Esophagus squamous epithelium (tissue), 5 donors: ENCODE results near the gene IL1RAPL1. TPM values are rescaled to one million over a fixed set of nuclear protein-coding genes. Genes with fewer than 3 reads are reported as not detected.

ENCODE experiments used
- DNase-seq: peaks from one replicate; lab custom pipeline; 2025; lab: John Stamatoyannopoulos, UW
- H3K27ac ChIP-seq, 4 donors: fragments of 200-600 bp; sonication (generic); one replicate each; pipeline ENCODE4 v1.5.1; 2016 to 2019; ENCODE audit warnings: mild to moderate bottlenecking in 1 of 4
- H3K27me3 ChIP-seq, 4 donors: fragments of 200-600 bp; sonication (generic); 1 replicate in 3 of 4; 2 replicates in 1 of 4; pipeline versions ENCODE4 v1.5.1 to v1.6.0; 2017 to 2021; ENCODE audit warnings: antibody characterized with exemption in 1 of 4
- H3K36me3 ChIP-seq, 3 donors: fragments of 200-600 bp; sonication (generic); one replicate each; pipeline ENCODE4 v1.5.1; 2016 to 2019
- H3K4me1 ChIP-seq, 3 donors: fragments of 200-600 bp; sonication (generic); one replicate each; pipeline ENCODE4 v1.5.1; 2017 to 2019
- H3K4me3 ChIP-seq, 4 donors: fragments of 200-600 bp; sonication (generic); 1 replicate in 3 of 4; 2 replicates in 1 of 4; pipeline ENCODE4 v1.5.1; 2016 to 2019; ENCODE audit warnings: mild to moderate bottlenecking in 2 of 4, moderate library complexity in 1 of 4
- H3K9me3 ChIP-seq, 3 donors: fragments of 200-600 bp; sonication (generic); one replicate each; pipeline ENCODE4 v1.5.1; 2016 to 2019
- POLR2A ChIP-seq, 4 donors: fragments of 450-650 bp; IDR thresholded peaks; one replicate each; pipeline ENCODE4 v1.6.1; 2017; ENCODE audit warnings: antibody characterized with exemption in 4 of 4, mild to moderate bottlenecking in 4 of 4, moderate library complexity in 3 of 4
- WGBS, 2 donors: methylation state at CpG; one replicate each; pipeline ENCODE4 v1.1.5; 2018; 5-methylcytosine and 5-hydroxymethylcytosine counted together
- intact Hi-C: fragments of 100-400 bp; cut with DNase I; formaldehyde crosslinking; loops from one replicate; pipeline ENCODE4 v1.15.0; 2022
- total RNA-seq, 4 donors: library from RNA; depleted of rRNA; stranded (reverse); fragments of >200 nt; gene quantifications; one replicate each; pipeline ENCODE4 v1.1.0, GENCODE V29; 2016
- TF ChIP-seq, protein P1 (sequence below), 6 experiments: fragments of 450-650 bp in 4 of 6; fragments of 200-600 bp in 2 of 6; sonication (generic) in 2 of 6; IDR thresholded peaks; one replicate each; pipeline ENCODE4 v1.5.1; 2016 to 2019; ENCODE audit warnings: antibody characterized with exemption in 6 of 6, mild to moderate bottlenecking in 4 of 6, moderate library complexity in 4 of 6
- donor health status: DM: yes; HTN: yes; CAD: no.

IL1RAPL1 gene
- total RNA-seq, 4 donors from 2014 or later: 0.09 to 0.19 (median 0.13) TPM; not detected in 1

DNA sequence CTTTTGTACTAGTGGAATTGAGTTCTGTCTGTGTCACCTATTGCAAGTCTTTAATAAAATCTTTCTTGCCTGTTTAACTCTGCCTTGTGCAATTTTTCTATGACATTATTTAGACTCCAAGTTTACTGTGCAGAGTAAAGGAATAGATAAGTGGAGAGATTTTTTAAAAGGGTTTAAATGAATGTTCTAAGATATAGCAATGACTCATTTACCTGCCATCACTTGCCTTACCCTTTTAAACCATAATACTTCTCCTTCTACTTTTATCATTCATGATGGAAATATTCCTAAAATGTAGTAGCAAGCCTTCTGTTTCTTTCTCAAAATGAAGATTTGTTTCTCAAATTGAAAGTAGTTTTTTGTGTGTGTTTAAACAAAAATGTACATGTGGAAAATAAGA, 845.3 kb downstream of the IL1RAPL1 start:
- no peak for TF ChIP-seq POLR2A (IDR thresholded peaks at IDR 0.05)
- TF ChIP-seq, protein P1, sequence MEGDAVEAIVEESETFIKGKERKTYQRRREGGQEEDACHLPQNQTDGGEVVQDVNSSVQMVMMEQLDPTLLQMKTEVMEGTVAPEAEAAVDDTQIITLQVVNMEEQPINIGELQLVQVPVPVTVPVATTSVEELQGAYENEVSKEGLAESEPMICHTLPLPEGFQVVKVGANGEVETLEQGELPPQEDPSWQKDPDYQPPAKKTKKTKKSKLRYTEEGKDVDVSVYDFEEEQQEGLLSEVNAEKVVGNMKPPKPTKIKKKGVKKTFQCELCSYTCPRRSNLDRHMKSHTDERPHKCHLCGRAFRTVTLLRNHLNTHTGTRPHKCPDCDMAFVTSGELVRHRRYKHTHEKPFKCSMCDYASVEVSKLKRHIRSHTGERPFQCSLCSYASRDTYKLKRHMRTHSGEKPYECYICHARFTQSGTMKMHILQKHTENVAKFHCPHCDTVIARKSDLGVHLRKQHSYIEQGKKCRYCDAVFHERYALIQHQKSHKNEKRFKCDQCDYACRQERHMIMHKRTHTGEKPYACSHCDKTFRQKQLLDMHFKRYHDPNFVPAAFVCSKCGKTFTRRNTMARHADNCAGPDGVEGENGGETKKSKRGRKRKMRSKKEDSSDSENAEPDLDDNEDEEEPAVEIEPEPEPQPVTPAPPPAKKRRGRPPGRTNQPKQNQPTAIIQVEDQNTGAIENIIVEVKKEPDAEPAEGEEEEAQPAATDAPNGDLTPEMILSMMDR (IDR thresholded peaks at IDR 0.05): no peak
- no peak for DNase-seq
- intact Hi-C loops: no loop called here
- Histone ChIP-seq H3K9me3 (no peaks in the 10 kb centered on the region), H3K4me1 (no peaks in the 10 kb centered on the region), H3K27ac (no peak overlapping the region), H3K36me3 (no peaks in the 10 kb centered on the region), H3K4me3 (no peak overlapping the region), H3K27me3 (no peaks in the 10 kb centered on the region)

DNA sequence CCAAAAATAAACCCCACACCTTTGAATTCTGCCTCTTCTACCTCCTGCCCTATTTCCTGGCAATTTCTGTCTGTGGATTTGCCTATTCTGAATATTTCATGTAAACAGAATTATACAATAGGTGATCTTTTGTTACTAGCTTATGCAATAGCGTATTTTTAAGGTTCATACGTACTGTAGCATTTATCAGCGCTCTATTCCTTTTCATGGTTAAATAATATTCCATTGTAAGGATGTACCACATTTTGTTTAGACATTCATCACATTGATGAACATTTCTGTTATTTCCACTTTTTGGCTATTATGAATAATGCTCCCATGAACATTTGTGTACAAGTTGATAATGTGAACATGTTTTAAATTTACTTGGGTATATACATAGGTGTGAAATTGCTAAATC, 847.7 kb downstream of the IL1RAPL1 start:
- no peak for DNase-seq
- WGBS, 2 donors: 78 to 97% methylated on average over 3 of the region's 3 CpGs
- Histone ChIP-seq H3K4me1 (no peaks in the 10 kb centered on the region), H3K27ac (no peak overlapping the region), H3K9me3 (no peaks in the 10 kb centered on the region), H3K27me3 (no peaks in the 10 kb centered on the region), H3K36me3 (no peaks in the 10 kb centered on the region), H3K4me3 (no peak overlapping the region)
- intact Hi-C loops: no loop called here
- TF ChIP-seq, protein P1 (IDR thresholded peaks at IDR 0.05): no peak
- no peak for TF ChIP-seq POLR2A (IDR thresholded peaks at IDR 0.05)

DNA sequence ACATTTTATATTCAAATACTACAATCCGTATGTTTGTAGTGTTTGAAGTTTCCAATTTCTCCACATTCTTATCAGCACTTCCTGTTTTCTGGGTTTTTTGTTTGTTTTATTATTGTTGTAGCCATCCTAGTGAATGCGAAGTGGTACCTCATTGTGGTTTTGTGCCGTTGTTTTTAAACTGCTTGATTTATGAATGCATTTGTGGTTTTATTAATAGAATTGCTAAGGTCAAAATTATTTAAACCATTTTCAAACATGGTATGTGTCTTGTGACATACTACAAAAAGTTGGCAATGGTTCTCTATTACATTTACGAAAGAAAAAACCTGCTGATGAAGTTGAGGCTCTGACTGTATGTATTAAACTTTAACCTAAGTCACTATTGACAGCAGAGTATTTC, 848.1 kb downstream of the IL1RAPL1 start:
- intact Hi-C loops: no loop called here
- no peak overlapping the region for H3K4me3 ChIP-seq
- H3K27me3 ChIP-seq: no peaks in the 10 kb centered on the region
- WGBS, 2 donors: 57 to 72% methylated on average over 3 to 4 of the region's 4 CpGs
- H3K27ac ChIP-seq: no peak overlapping the region
- DNase-seq: no peak
- H3K36me3 ChIP-seq: no peaks in the 10 kb centered on the region
- no peak for TF ChIP-seq POLR2A (IDR thresholded peaks at IDR 0.05)
- TF ChIP-seq, protein P1 (IDR thresholded peaks at IDR 0.05): no peak
- H3K4me1 ChIP-seq: no peaks in the 10 kb centered on the region
- H3K9me3 ChIP-seq: no peaks in the 10 kb centered on the region

DNA sequence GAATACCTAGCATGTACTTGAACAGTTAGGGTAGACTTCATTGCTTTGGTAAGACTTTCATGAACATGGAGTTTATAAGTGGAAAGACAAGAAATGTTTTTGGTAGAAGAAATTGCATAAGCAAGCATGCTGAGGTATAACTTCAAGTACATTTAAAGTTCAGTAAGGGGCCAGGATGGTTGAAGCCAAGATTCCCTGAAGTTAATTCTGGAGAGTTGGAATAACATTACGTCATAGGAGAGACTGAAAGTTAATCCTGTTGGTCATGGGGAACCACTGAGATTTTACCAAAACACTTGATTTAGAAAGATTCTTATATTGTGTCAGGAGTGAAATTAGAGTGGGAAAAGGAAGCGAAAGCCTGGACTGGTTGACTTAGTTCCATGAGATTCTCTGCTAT, 860.6 kb downstream of the IL1RAPL1 start:
- Histone ChIP-seq H3K27ac (no peak overlapping the region), H3K27me3 (no peaks in the 10 kb centered on the region), H3K4me1 (no peaks in the 10 kb centered on the region), H3K4me3 (no peak overlapping the region), H3K9me3 (no peaks in the 10 kb centered on the region), H3K36me3 (no peaks in the 10 kb centered on the region)
- no peak for DNase-seq
- intact Hi-C loops: no loop called here
- TF ChIP-seq POLR2A (IDR thresholded peaks at IDR 0.05): no peak
- TF ChIP-seq, protein P1 (IDR thresholded peaks at IDR 0.05): no peak
- 67 to 81% methylated on average over 2 of the region's 2 CpGs for WGBS, 2 donors

DNA sequence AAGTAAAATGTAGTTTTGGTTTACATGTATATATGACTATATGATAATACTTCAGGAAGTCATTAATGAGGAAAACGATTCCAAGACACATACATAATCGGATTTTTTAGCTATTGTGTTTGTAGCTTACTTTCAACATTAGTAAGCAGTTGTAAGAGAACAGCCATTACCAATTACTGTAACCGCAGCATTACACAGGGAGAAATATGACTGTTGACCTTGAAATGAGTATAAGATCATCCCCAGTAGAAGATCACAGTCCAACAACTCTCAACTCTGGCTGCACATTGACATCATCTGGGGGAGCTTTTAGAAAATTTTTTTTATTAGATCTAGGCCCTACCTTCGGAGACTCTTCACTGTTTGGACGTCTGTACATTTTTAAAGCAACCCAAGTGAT, 866.1 kb downstream of the IL1RAPL1 start:
- Histone ChIP-seq H3K36me3 (no peaks in the 10 kb centered on the region), H3K4me1 (no peaks in the 10 kb centered on the region), H3K9me3 (no peaks in the 10 kb centered on the region), H3K27me3 (no peaks in the 10 kb centered on the region), H3K4me3 (no peak overlapping the region), H3K27ac (no peak overlapping the region)
- TF ChIP-seq POLR2A (IDR thresholded peaks at IDR 0.05): no peak
- TF ChIP-seq, protein P1 (IDR thresholded peaks at IDR 0.05): no peak
- DNase-seq: no peak
- WGBS, 2 donors: 61 to 77% methylated on average over 5 of the region's 5 CpGs
- intact Hi-C loops: no loop called here
